Neural cell (in vitro differentiated cells): ENCODE data around the gene CHPF2.

Source experiments
- EZH2 ChIP-seq: fragments of 200-600, 300-800 bp; shearing (Covaris generic), sonication (generic); IDR thresholded peaks from 2 replicates; pipeline ENCODE4 v1.6.1; 2014; ENCODE audit warnings: antibody characterized with exemption, low read length, borderline replicate concordance, mild to moderate bottlenecking; ENCODE audit not compliant: insufficient read depth, poor library complexity, severe bottlenecking
- POLR2AphosphoS5 ChIP-seq: IDR thresholded peaks from 2 replicates; pipeline ENCODE4 v1.6.1; 2012
- SMC3 ChIP-seq: fragments of 450-650 bp; conservative IDR thresholded peaks from 2 replicates; pipeline ENCODE4 v1.6.1; 2014; ENCODE audit warnings: antibody characterized with exemption, mild to moderate bottlenecking, moderate library complexity; ENCODE audit not compliant: poor library complexity
- TF ChIP-seq, protein P1 (sequence below): fragments of 450-650 bp; IDR thresholded peaks from 2 replicates; pipeline ENCODE4 v1.5.1; 2014; ENCODE audit warnings: antibody characterized with exemption, mild to moderate bottlenecking, moderate library complexity; ENCODE audit not compliant: poor library complexity, severe bottlenecking
- TF ChIP-seq, protein P2 (sequence below): IDR thresholded peaks from 2 replicates; pipeline ENCODE4 v1.6.1; 2012; ENCODE audit warnings: borderline replicate concordance

DNA sequence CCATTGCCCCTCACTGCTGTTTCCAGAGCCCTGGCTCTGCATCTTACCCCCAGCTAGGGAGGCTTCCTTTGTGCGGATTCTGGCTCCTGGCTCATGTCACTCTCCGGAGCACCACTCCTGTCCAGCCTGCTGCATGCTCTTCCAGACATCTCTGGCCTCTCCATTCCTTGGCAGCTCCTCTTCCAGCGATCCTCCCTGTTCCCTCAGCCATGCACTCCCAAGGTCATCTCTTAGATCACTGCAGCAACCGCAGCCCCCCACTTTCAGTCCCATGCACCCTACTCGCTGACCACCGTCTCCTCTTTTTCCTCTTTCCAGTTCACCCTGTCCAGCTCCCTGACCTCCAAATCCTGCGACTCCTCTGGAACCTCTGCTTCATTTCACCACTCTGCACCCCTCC lies 23.1 kb downstream of the CHPF2 start:
- TF ChIP-seq POLR2AphosphoS5 = no peak
- TF ChIP-seq EZH2 = no peak
- no peak for TF ChIP-seq SMC3
- TF ChIP-seq, protein P1, sequence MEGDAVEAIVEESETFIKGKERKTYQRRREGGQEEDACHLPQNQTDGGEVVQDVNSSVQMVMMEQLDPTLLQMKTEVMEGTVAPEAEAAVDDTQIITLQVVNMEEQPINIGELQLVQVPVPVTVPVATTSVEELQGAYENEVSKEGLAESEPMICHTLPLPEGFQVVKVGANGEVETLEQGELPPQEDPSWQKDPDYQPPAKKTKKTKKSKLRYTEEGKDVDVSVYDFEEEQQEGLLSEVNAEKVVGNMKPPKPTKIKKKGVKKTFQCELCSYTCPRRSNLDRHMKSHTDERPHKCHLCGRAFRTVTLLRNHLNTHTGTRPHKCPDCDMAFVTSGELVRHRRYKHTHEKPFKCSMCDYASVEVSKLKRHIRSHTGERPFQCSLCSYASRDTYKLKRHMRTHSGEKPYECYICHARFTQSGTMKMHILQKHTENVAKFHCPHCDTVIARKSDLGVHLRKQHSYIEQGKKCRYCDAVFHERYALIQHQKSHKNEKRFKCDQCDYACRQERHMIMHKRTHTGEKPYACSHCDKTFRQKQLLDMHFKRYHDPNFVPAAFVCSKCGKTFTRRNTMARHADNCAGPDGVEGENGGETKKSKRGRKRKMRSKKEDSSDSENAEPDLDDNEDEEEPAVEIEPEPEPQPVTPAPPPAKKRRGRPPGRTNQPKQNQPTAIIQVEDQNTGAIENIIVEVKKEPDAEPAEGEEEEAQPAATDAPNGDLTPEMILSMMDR = no peak
- TF ChIP-seq, protein P2, sequence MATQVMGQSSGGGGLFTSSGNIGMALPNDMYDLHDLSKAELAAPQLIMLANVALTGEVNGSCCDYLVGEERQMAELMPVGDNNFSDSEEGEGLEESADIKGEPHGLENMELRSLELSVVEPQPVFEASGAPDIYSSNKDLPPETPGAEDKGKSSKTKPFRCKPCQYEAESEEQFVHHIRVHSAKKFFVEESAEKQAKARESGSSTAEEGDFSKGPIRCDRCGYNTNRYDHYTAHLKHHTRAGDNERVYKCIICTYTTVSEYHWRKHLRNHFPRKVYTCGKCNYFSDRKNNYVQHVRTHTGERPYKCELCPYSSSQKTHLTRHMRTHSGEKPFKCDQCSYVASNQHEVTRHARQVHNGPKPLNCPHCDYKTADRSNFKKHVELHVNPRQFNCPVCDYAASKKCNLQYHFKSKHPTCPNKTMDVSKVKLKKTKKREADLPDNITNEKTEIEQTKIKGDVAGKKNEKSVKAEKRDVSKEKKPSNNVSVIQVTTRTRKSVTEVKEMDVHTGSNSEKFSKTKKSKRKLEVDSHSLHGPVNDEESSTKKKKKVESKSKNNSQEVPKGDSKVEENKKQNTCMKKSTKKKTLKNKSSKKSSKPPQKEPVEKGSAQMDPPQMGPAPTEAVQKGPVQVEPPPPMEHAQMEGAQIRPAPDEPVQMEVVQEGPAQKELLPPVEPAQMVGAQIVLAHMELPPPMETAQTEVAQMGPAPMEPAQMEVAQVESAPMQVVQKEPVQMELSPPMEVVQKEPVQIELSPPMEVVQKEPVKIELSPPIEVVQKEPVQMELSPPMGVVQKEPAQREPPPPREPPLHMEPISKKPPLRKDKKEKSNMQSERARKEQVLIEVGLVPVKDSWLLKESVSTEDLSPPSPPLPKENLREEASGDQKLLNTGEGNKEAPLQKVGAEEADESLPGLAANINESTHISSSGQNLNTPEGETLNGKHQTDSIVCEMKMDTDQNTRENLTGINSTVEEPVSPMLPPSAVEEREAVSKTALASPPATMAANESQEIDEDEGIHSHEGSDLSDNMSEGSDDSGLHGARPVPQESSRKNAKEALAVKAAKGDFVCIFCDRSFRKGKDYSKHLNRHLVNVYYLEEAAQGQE = no peak
